H1 (cell line): ENCODE results near the gene CDH10. TPM values are rescaled to one million over a fixed set of nuclear protein-coding genes. Genes with fewer than 3 reads are reported as not detected.

Experiments
- CTCF ChIA-PET: fragments of 300-600 bp; sonication (Branson Sonifier 250); formaldehyde crosslinking; loops from one replicate; lab custom pipeline; 2021; ENCODE audit not compliant: partially characterized antibody; lab: Charles Lee
- POLR2A ChIA-PET: fragments of 300-600 bp; sonication (Branson Sonifier 250); formaldehyde crosslinking; loops from one replicate; lab custom pipeline; 2021; ENCODE audit warnings: inconsistent platforms; ENCODE audit not compliant: partially characterized antibody; lab: Charles Lee
- DNase-seq, 2 experiments: peaks; one replicate each; pipeline versions ENCODE4 v3.0.0 to v3.0.0-alpha.2; 2010 to 2022; ENCODE audit warnings: low spot score in 2 of 2, low read depth in 1 of 2, mixed read lengths in 1 of 2
- FAIRE-seq: peaks from 2 replicates; lab custom pipeline; 2011; peaks lifted over from hg19 to GRCh38; lab: Jason Lieb, UNC
- H2AFZ ChIP-seq: 2 replicates; pipeline ENCODE4 v1.8.1; 2012; ENCODE audit warnings: low read length, inconsistent platforms
- H2AK5ac ChIP-seq: 2 replicates; pipeline ENCODE4 v1.6.1; 2013; ENCODE audit warnings: low read depth, low read length
- H2BK120ac ChIP-seq: replicated peaks from 2 replicates; pipeline ENCODE3; 2013; ENCODE audit warnings: low read depth, low read length, inconsistent platforms
- H2BK12ac ChIP-seq: 2 replicates; pipeline ENCODE4 v1.6.1; 2013; ENCODE audit warnings: low read depth, low read length
- H2BK15ac ChIP-seq: 2 replicates; pipeline ENCODE4 v1.6.1; 2013; ENCODE audit warnings: low read length
- H2BK20ac ChIP-seq: 2 replicates; pipeline ENCODE4 v1.6.1; 2013; ENCODE audit warnings: low read length
- H2BK5ac ChIP-seq: 2 replicates; pipeline ENCODE4 v1.6.1; 2013; ENCODE audit warnings: low read depth, low read length
- H3K14ac ChIP-seq: 2 replicates; pipeline ENCODE4 v1.6.1; 2013; ENCODE audit warnings: inconsistent platforms; ENCODE audit not compliant: insufficient read length
- H3K18ac ChIP-seq: 2 replicates; pipeline ENCODE4 v1.6.1; 2013; ENCODE audit warnings: low read length; ENCODE audit errors: extremely low read depth
- H3K23ac ChIP-seq: 2 replicates; pipeline ENCODE4 v1.6.1; 2013; ENCODE audit warnings: inconsistent platforms; ENCODE audit not compliant: insufficient read length
- H3K23me2 ChIP-seq: 2 replicates; pipeline ENCODE4 v1.6.1; 2013; ENCODE audit warnings: low read depth, low read length
- H3K27ac ChIP-seq: 2 replicates; pipeline ENCODE4 v1.6.1; 2011; ENCODE audit warnings: low read depth, low read length, inconsistent platforms
- H3K27me3 ChIP-seq, 4 experiments: replicated peaks in 1 of 4; 1 replicate in 1 of 4; 2 replicates in 3 of 4; pipeline versions ENCODE4 v1.6.1 to v1.8.1; 2011 to 2013; ENCODE audit warnings: low read length in 3 of 4, mild to moderate bottlenecking in 3 of 4, inconsistent platforms in 2 of 4, mixed read lengths in 2 of 4, moderate library complexity in 1 of 4; ENCODE audit not compliant: control insufficient read depth in 3 of 4, insufficient read depth in 3 of 4; ENCODE audit errors: extremely low read depth in 1 of 4
- H3K36me3 ChIP-seq, 4 experiments: 2 replicates each; pipeline versions ENCODE4 v1.6.1 to v1.8.1; 2011 to 2013; ENCODE audit warnings: mild to moderate bottlenecking in 4 of 4, low read length in 3 of 4, moderate library complexity in 2 of 4, control low read depth in 1 of 4, inconsistent platforms in 1 of 4; ENCODE audit not compliant: insufficient read depth in 4 of 4, control insufficient read depth in 2 of 4
- H3K4ac ChIP-seq: replicated peaks from 2 replicates; pipeline ENCODE3; 2013; ENCODE audit warnings: low read length, low read depth, mixed read lengths, inconsistent platforms; ENCODE audit not compliant: insufficient read length
- H3K4me1 ChIP-seq, 4 experiments: replicated peaks in 1 of 4; 1 replicate in 1 of 4; 2 replicates in 3 of 4; pipeline versions ENCODE4 v1.6.1 to v1.8.1; 2011 to 2013; ENCODE audit warnings: low read length in 3 of 4, inconsistent platforms in 2 of 4, mixed read lengths in 1 of 4; ENCODE audit not compliant: insufficient read depth in 4 of 4, control insufficient read depth in 3 of 4
- H3K4me2 ChIP-seq, 2 experiments: 2 replicates each; pipeline versions ENCODE4 v1.6.1 to v1.8.1; 2011 to 2013; ENCODE audit warnings: low read depth in 2 of 2, low read length in 2 of 2, control low read depth in 1 of 2, inconsistent platforms in 1 of 2, mild to moderate bottlenecking in 1 of 2; ENCODE audit not compliant: insufficient read depth in 1 of 2
- H3K4me3 ChIP-seq, 4 experiments: fragments of 200-600, 300-600 bp in 1 of 4; sonication (generic), shearing (Covaris generic), sonication (Bioruptor Twin) in 1 of 4; 2 replicates each; pipeline versions ENCODE4 v1.5.1 to v1.8.1; 2011 to 2016; ENCODE audit warnings: low read length in 4 of 4, low read depth in 3 of 4, control low read depth in 2 of 4, inconsistent platforms in 2 of 4, mild to moderate bottlenecking in 2 of 4, mixed read lengths in 1 of 4, moderate library complexity in 1 of 4; ENCODE audit not compliant: insufficient read depth in 2 of 4; ENCODE audit errors: extremely low read depth in 1 of 4
- H3K56ac ChIP-seq: replicated peaks from 2 replicates; pipeline ENCODE3; 2013; ENCODE audit warnings: low read depth, mild to moderate bottlenecking, mixed read lengths, low read length, inconsistent platforms; ENCODE audit not compliant: insufficient read length
- H3K79me1 ChIP-seq: 2 replicates; pipeline ENCODE4 v1.6.1; 2013; ENCODE audit warnings: low read depth, low read length, control low read depth
- H3K79me2 ChIP-seq, 2 experiments: 2 replicates each; pipeline versions ENCODE4 v1.6.1 to v1.8.1; 2012 to 2013; ENCODE audit warnings: low read length in 2 of 2, mild to moderate bottlenecking in 2 of 2, inconsistent platforms in 1 of 2; ENCODE audit not compliant: insufficient read depth in 2 of 2, control insufficient read depth in 1 of 2
- H3K9ac ChIP-seq, 4 experiments: replicated peaks in 1 of 4; 1 replicate in 1 of 4; 2 replicates in 3 of 4; pipeline versions ENCODE4 v1.6.1 to v1.8.1; 2011 to 2013; ENCODE audit warnings: low read depth in 3 of 4, low read length in 3 of 4, control low read depth in 2 of 4, mild to moderate bottlenecking in 2 of 4, moderate library complexity in 2 of 4, inconsistent platforms in 1 of 4; ENCODE audit errors: extremely low read depth in 1 of 4
- H3K9me3 ChIP-seq, 2 experiments: 2 replicates each; pipeline versions ENCODE4 v1.6.1 to v1.8.1; 2012 to 2013; ENCODE audit warnings: mild to moderate bottlenecking in 2 of 2, moderate library complexity in 2 of 2, control low read depth in 1 of 2, inconsistent platforms in 1 of 2, low read depth in 1 of 2, low read length in 1 of 2, mixed read lengths in 1 of 2; ENCODE audit not compliant: insufficient read depth in 2 of 2
- H4K20me1 ChIP-seq, 2 experiments: replicated peaks in 1 of 2; 2 replicates each; pipeline versions ENCODE3 to v1.8.1; 2011 to 2013; ENCODE audit warnings: inconsistent platforms in 2 of 2, low read length in 2 of 2, mild to moderate bottlenecking in 1 of 2; ENCODE audit not compliant: insufficient read depth in 2 of 2, control insufficient read depth in 1 of 2
- H4K5ac ChIP-seq: 2 replicates; pipeline ENCODE4 v1.6.1; 2013; ENCODE audit warnings: low read length, low read depth, mixed read lengths, inconsistent platforms; ENCODE audit not compliant: insufficient read length
- H4K8ac ChIP-seq: 2 replicates; pipeline ENCODE4 v1.8.0; 2013; ENCODE audit warnings: mild to moderate bottlenecking, moderate library complexity, low read length, inconsistent platforms; ENCODE audit not compliant: insufficient read depth; ENCODE audit errors: extremely low read depth
- H4K91ac ChIP-seq: replicated peaks from 2 replicates; pipeline ENCODE3; 2013; ENCODE audit warnings: low read length, mixed read lengths, inconsistent platforms; ENCODE audit not compliant: insufficient read length
- BCL11A ChIP-seq, 2 experiments: IDR thresholded peaks; one replicate each; pipeline ENCODE4 v1.6.1; 2011; ENCODE audit warnings: low read depth in 2 of 2, low read length in 2 of 2, mild to moderate bottlenecking in 2 of 2
- BRCA1 ChIP-seq: IDR thresholded peaks from 2 replicates; pipeline ENCODE4 v1.6.1; 2012; ENCODE audit warnings: low read depth, low read length, improper control_type of control experiment
- CEBPB ChIP-seq: IDR thresholded peaks from 2 replicates; pipeline ENCODE4 v1.6.1; 2012; ENCODE audit warnings: low read depth, low read length
- CHD2 ChIP-seq: IDR thresholded peaks from 2 replicates; pipeline ENCODE4 v1.6.1; 2012; ENCODE audit warnings: low read length, improper control_type of control experiment
- CREB1 ChIP-seq: IDR thresholded peaks from 2 replicates; pipeline ENCODE4 v1.6.1; 2012; ENCODE audit warnings: inconsistent platforms
- FOSL1 ChIP-seq: IDR thresholded peaks from 2 replicates; pipeline ENCODE4 v1.6.1; 2011; ENCODE audit warnings: mild to moderate bottlenecking, low read depth, low read length, moderate library complexity; ENCODE audit not compliant: insufficient read depth
- GTF2F1 ChIP-seq: IDR thresholded peaks from 2 replicates; pipeline ENCODE4 v1.6.1; 2012; ENCODE audit warnings: low read depth, low read length, improper control_type of control experiment, borderline replicate concordance
- JUND ChIP-seq: IDR thresholded peaks from 2 replicates; pipeline ENCODE4 v1.6.1; 2011; ENCODE audit warnings: mild to moderate bottlenecking, improper control_type of control experiment, low read length
- MAFK ChIP-seq: IDR thresholded peaks from 2 replicates; pipeline ENCODE4 v1.6.1; 2012; ENCODE audit warnings: low read depth, mild to moderate bottlenecking, improper control_type of control experiment, low read length
- NANOG ChIP-seq: IDR thresholded peaks from 2 replicates; pipeline ENCODE4 v1.6.1; 2011; ENCODE audit warnings: low read length, low read depth, mild to moderate bottlenecking, inconsistent platforms; ENCODE audit not compliant: insufficient read depth, poor library complexity, severe bottlenecking
- POU5F1 ChIP-seq: IDR thresholded peaks from 2 replicates; pipeline ENCODE4 v1.6.1; 2011; ENCODE audit warnings: low read depth, mild to moderate bottlenecking, low read length, moderate library complexity
- SAP30 ChIP-seq: fragments of 300-600 bp; sonication (generic); IDR thresholded peaks from 2 replicates; pipeline ENCODE4 v1.7.1; 2012; ENCODE audit warnings: low read length, moderate library complexity, mild to moderate bottlenecking, inconsistent platforms; ENCODE audit not compliant: insufficient read depth, insufficient replicate concordance
- TAF1 ChIP-seq: IDR thresholded peaks from 2 replicates; pipeline ENCODE4 v1.6.1; 2011; ENCODE audit warnings: mild to moderate bottlenecking, low read depth, low read length
- TBP ChIP-seq: IDR thresholded peaks from 2 replicates; pipeline ENCODE4 v1.6.1; 2011; ENCODE audit warnings: low read depth, low read length, improper control_type of control experiment
- TCF12 ChIP-seq: IDR thresholded peaks from 2 replicates; pipeline ENCODE4 v1.6.1; 2011; ENCODE audit warnings: low read depth, mild to moderate bottlenecking, low read length
- TEAD4 ChIP-seq: IDR thresholded peaks from 2 replicates; pipeline ENCODE4 v1.6.1; 2012; ENCODE audit warnings: low read depth, low read length, inconsistent platforms, mixed read lengths
- ZNF274 ChIP-seq: IDR thresholded peaks from 2 replicates; pipeline ENCODE4 v1.7.0; 2012; ENCODE audit warnings: low read length, borderline replicate concordance; ENCODE audit errors: extremely low read depth
- WGBS, 2 experiments: shearing (Covaris generic) in 1 of 2; methylation state at CpG; one replicate each; pipeline versions ENCODE4 v1.1.6 to v1.1.7; 2013 to 2015; ENCODE audit warnings: low lambda C conversion rate in 2 of 2, mixed read lengths in 2 of 2, inconsistent platforms in 1 of 2, low coverage in 1 of 2, missing lambda C conversion rate in 1 of 2; ENCODE audit not compliant: insufficient replicate concordance in 2 of 2, insufficient coverage in 1 of 2, insufficient read length in 1 of 2; ENCODE audit errors: extremely low coverage in 1 of 2, missing lambda C conversion rate in 1 of 2; 5-methylcytosine and 5-hydroxymethylcytosine counted together
- polyA plus RNA-seq, 7 experiments: library from polyadenylated mRNA; depleted of rRNA in 3 of 7; stranded (reverse) in 5 of 7; unstranded in 2 of 7; fragments of >200 nt in 5 of 7; fragments of 200-250 nt in 2 of 7; gene quantifications; 1 replicate in 5 of 7; 2 replicates in 1 of 7; 4 replicates in 1 of 7; pipeline versions ENCODE4 v1.2.1 to v1.2.3, GENCODE V29; 2011 to 2013; ENCODE audit warnings: missing spikeins in 2 of 7, mixed read lengths in 2 of 7
- total RNA-seq: library from RNA; stranded (reverse); fragmentation: NEBNext Ultra II Directional; extraction: Animal tissue kit (Norgen Biotek cat#: 25700); gene quantifications from 2 replicates; pipeline ENCODE4 v1.2.1, GENCODE V29; 2021

The CDH10 gene
- total and polyA plus RNA-seq, 2 of the 8 experiments (the other 6 are each of a cell fraction or from before 2014, with no cell fraction given), result 0.11 TPM; not detected in 1

DNA sequence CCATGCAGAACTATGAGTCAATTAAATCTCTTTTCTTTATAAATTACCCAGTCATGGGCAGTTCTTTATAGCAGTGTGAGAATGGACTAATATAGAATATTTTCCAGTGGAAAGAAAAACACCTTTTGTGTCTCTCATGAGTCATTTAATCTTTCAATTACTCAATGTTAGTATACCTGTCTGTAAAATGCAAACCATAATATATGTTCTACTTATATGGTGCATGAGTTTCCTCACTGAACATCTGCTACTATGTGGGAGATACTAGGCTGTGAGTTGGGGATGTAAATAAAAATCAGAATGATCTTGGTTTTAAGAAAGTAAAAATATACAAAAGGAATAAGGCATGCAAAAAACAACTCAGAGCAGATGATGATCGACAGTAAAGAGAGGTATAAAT lies 15.0 kb downstream of the CDH10 start:
- FAIRE-seq, result no peak
- H3K4me2 ChIP-seq, result no peak overlapping the region
- H4K5ac ChIP-seq, result no peak overlapping the region
- H2BK12ac ChIP-seq, result no peak overlapping the region
- H2AK5ac ChIP-seq, result no peak overlapping the region
- no peak overlapping the region for H2BK20ac ChIP-seq
- no peak overlapping the region for H3K18ac ChIP-seq
- POLR2A ChIA-PET, result no interaction called here
- H3K9me3 ChIP-seq, result no peaks in the 10 kb centered on the region
- H3K79me1 ChIP-seq, result no peaks in the 10 kb centered on the region
- 96% methylated on average over 1 of the region's 1 CpG; no CpG with 5 or more reads in 1 of the 2 experiments for WGBS, 2 experiments
- no peak overlapping the region for H3K4me3 ChIP-seq
- no peak overlapping the region for H2BK5ac ChIP-seq
- H3K23ac ChIP-seq, result no peak overlapping the region
- no peak for TF ChIP-seq TCF12
- no peak for TF ChIP-seq CHD2
- no peak for TF ChIP-seq TBP
- TF ChIP-seq TAF1, result no peak
- no peak for TF ChIP-seq SAP30
- no peak for TF ChIP-seq CEBPB
- TF ChIP-seq POU5F1, result no peak
- no peak for TF ChIP-seq FOSL1
- no peak for TF ChIP-seq NANOG
- TF ChIP-seq JUND, result no peak
- TF ChIP-seq BCL11A (IDR thresholded peaks at IDR 0.05; ENCODE audit: low read depth in 2 of 2, low read length in 2 of 2), result no peak
- no peak for TF ChIP-seq MAFK
- TF ChIP-seq BRCA1, result no peak
- no peak for TF ChIP-seq ZNF274
- no peak for TF ChIP-seq GTF2F1
- TF ChIP-seq CREB1, result no peak
- no peak for TF ChIP-seq TEAD4
- H2BK120ac ChIP-seq, result no peak overlapping the region
- H2AFZ ChIP-seq, result no peak overlapping the region
- no peaks in the 10 kb centered on the region for H3K27me3 ChIP-seq
- H3K23me2 ChIP-seq, result no peaks in the 10 kb centered on the region
- no peak overlapping the region for H4K8ac ChIP-seq
- H3K36me3 ChIP-seq, result no peaks in the 10 kb centered on the region
- H4K20me1 ChIP-seq, result no peaks in the 10 kb centered on the region
- no peak overlapping the region for H2BK15ac ChIP-seq
- H3K56ac ChIP-seq, result no peak overlapping the region
- CTCF ChIA-PET, result no interaction called here
- H3K27ac ChIP-seq, result no peak overlapping the region
- H3K14ac ChIP-seq, result no peak overlapping the region
- H3K79me2 ChIP-seq, result no peaks in the 10 kb centered on the region
- H3K9ac ChIP-seq, result no peak overlapping the region
- H3K4me1 ChIP-seq, result no peaks in the 10 kb centered on the region; a peak in 1 of 7 replicates
- DNase-seq, result no peak
- H3K4ac ChIP-seq, result no peak overlapping the region
- no peak overlapping the region for H4K91ac ChIP-seq
